Tibial nerve (tissue), 4 donors: ENCODE data around the gene DEPDC1B. TPM values are rescaled to one million over a fixed set of nuclear protein-coding genes. Genes with fewer than 3 reads are reported as not detected.
"Not testable (repeated sequence)": the region's sequence is repeated elsewhere in the genome, so short reads cannot be mapped to it uniquely, and the experiment has no call there.

Experiments used
- DNase-seq, 2 donors: peaks; one replicate each; pipeline ENCODE4 v3.0.0-alpha.2; 2019; ENCODE audit warnings: low spot score in 2 of 2
- H3K27ac ChIP-seq, 4 donors: fragments of 200-600 bp; sonication (generic) in 3 of 4; one replicate each; pipeline ENCODE4 v1.5.1; 2017 to 2019; ENCODE audit warnings: mild to moderate bottlenecking in 1 of 4
- H3K27me3 ChIP-seq, 2 donors: fragments of 200-600 bp; sonication (generic) in 1 of 2; one replicate each; pipeline versions ENCODE4 v1.5.1 to v1.6.0; 2017 to 2019
- H3K36me3 ChIP-seq, 3 donors: fragments of 200-600 bp; sonication (generic); one replicate each; pipeline ENCODE4 v1.5.1; 2018 to 2019
- H3K4me1 ChIP-seq, 4 donors: fragments of 200-600 bp; sonication (generic) in 3 of 4; one replicate each; pipeline ENCODE4 v1.5.1; 2017 to 2019
- H3K4me3 ChIP-seq, 4 donors: fragments of 200-600 bp; sonication (generic) in 3 of 4; one replicate each; pipeline ENCODE4 v1.5.1; 2017 to 2019; ENCODE audit warnings: mild to moderate bottlenecking in 1 of 4, moderate library complexity in 1 of 4
- H3K9me3 ChIP-seq, 4 donors: fragments of 200-600 bp; sonication (generic) in 3 of 4; one replicate each; pipeline ENCODE4 v1.5.1; 2017 to 2019
- CTCF ChIP-seq, 5 experiments: fragments of 200-600 bp in 3 of 5; fragments of 450-650 bp in 2 of 5; sonication (generic) in 3 of 5; IDR thresholded peaks; one replicate each; pipeline ENCODE4 v1.5.1; 2016 to 2019; ENCODE audit warnings: antibody characterized with exemption in 5 of 5, mild to moderate bottlenecking in 3 of 5, moderate library complexity in 2 of 5
- EP300 ChIP-seq, 2 donors: sonication (generic); formaldehyde crosslinking; IDR thresholded peaks; one replicate each; pipeline ENCODE4 v1.6.1; 2017; ENCODE audit warnings: antibody characterized with exemption in 2 of 2, mild to moderate bottlenecking in 1 of 2
- POLR2A ChIP-seq, 2 donors: fragments of 450-650 bp; IDR thresholded peaks; one replicate each; pipeline ENCODE4 v1.6.1; 2017; ENCODE audit warnings: antibody characterized with exemption in 2 of 2, mild to moderate bottlenecking in 2 of 2, moderate library complexity in 2 of 2
- WGBS, 2 donors: methylation state at CpG; one replicate each; pipeline ENCODE4 v1.1.5; 2018; 5-methylcytosine and 5-hydroxymethylcytosine counted together
- total RNA-seq, 4 donors: library from RNA; depleted of rRNA; stranded (reverse); fragments of >200 nt; gene quantifications; one replicate each; pipeline ENCODE4 v1.1.0, GENCODE V29; 2016

The DEPDC1B gene
- total RNA-seq, 4 donors from 2014 or later = 2.2 to 5.7 (median 4.4) TPM

GRCh38 chr5:60719329-60719728, 19.4 kb upstream of the DEPDC1B start:
- Histone ChIP-seq H3K36me3 (no peaks in the 10 kb centered on the region), H3K4me3 (no peak overlapping the region), H3K27me3 (no peaks in the 10 kb centered on the region), H3K9me3 (peaks cover 0 to 5% (median 0%) of the 10 kb centered on the region in 4 donors), H3K4me1 (no peaks in the 10 kb centered on the region), H3K27ac (no peak overlapping the region)
- DNase-seq = no peak
- TF ChIP-seq EP300 (IDR thresholded peaks at IDR 0.05) = no peak
- no peak for TF ChIP-seq POLR2A (IDR thresholded peaks at IDR 0.05)
- no peak for TF ChIP-seq CTCF (IDR thresholded peaks at IDR 0.05)

- H3K4me1 ChIP-seq = no peaks in the 10 kb centered on the region
- H3K9me3 ChIP-seq = peaks cover 0 to 5% (median 0%) of the 10 kb centered on the region in 4 donors
- no peak for TF ChIP-seq CTCF (IDR thresholded peaks at IDR 0.05)
- no peak overlapping the region for H3K4me3 ChIP-seq
- 90 to 91% methylated on average over 3 of the region's 3 CpGs for WGBS, 2 donors
- DNase-seq = no peak
- no peaks in the 10 kb centered on the region for H3K36me3 ChIP-seq
- no peak overlapping the region for H3K27ac ChIP-seq
- no peaks in the 10 kb centered on the region for H3K27me3 ChIP-seq
Measured at GRCh38 chr5:60718166-60718892, 18.4 kb upstream of the DEPDC1B start.

- H3K27me3 ChIP-seq, H3K27ac ChIP-seq, H3K36me3 ChIP-seq, H3K4me1 ChIP-seq, H3K4me3 ChIP-seq, DNase-seq, H3K9me3 ChIP-seq: not testable (repeated sequence)
- WGBS, 2 donors = 90 to 98% methylated on average over 3 of the region's 3 CpGs
Measured at GRCh38 chr5:60715201-60715928, 15.4 kb upstream of the DEPDC1B start.

- TF ChIP-seq EP300 (IDR thresholded peaks at IDR 0.05) (no peak), CTCF (IDR thresholded peaks at IDR 0.05) (no peak), POLR2A (IDR thresholded peaks at IDR 0.05) (no peak)
- no peaks in the 10 kb centered on the region for H3K36me3 ChIP-seq
- no peak overlapping the region for H3K4me3 ChIP-seq
- no peak for DNase-seq
- H3K27ac ChIP-seq = no peak overlapping the region
- H3K4me1 ChIP-seq = no peaks in the 10 kb centered on the region
- no peaks in the 10 kb centered on the region for H3K27me3 ChIP-seq
- WGBS, 2 donors = 92 to 93% methylated on average over 5 of the region's 5 CpGs
- H3K9me3 ChIP-seq = peaks cover 0 to 5% (median 0%) of the 10 kb centered on the region in 4 donors
Measured at GRCh38 chr5:60712950-60713349, 13.0 kb upstream of the DEPDC1B start.

- not testable (repeated sequence) for H3K4me3 ChIP-seq, DNase-seq, H3K4me1 ChIP-seq, H3K36me3 ChIP-seq, H3K27ac ChIP-seq, H3K27me3 ChIP-seq, H3K9me3 ChIP-seq
- 81 to 86% methylated on average over 3 of the region's 3 CpGs for WGBS, 2 donors
Measured at GRCh38 chr5:60711892-60712291, 11.9 kb upstream of the DEPDC1B start.

GRCh38 chr5:60710362-60710761, 10.4 kb upstream of the DEPDC1B start:
- no peak overlapping the region for H3K27ac ChIP-seq
- no peaks in the 10 kb centered on the region for H3K4me1 ChIP-seq
- no peak for TF ChIP-seq EP300 (IDR thresholded peaks at IDR 0.05)
- no peak for TF ChIP-seq POLR2A (IDR thresholded peaks at IDR 0.05)
- TF ChIP-seq CTCF (IDR thresholded peaks at IDR 0.05) = no peak
- no peak for DNase-seq
- H3K27me3 ChIP-seq = no peaks in the 10 kb centered on the region
- H3K9me3 ChIP-seq = peaks cover 0 to 3% (median 0%) of the 10 kb centered on the region in 4 donors
- H3K36me3 ChIP-seq = no peaks in the 10 kb centered on the region
- WGBS, 2 donors = 41 to 69% methylated on average over 3 of the region's 3 CpGs
- H3K4me3 ChIP-seq = no peak overlapping the region
